CMK (cell line): Measurements from ENCODE around the gene CHKB.

Source experiments
- DNase-seq: peaks from one replicate; pipeline ENCODE4 v3.0.0-alpha.2; 2010; ENCODE audit warnings: low read depth

CHKB gene

DNA sequence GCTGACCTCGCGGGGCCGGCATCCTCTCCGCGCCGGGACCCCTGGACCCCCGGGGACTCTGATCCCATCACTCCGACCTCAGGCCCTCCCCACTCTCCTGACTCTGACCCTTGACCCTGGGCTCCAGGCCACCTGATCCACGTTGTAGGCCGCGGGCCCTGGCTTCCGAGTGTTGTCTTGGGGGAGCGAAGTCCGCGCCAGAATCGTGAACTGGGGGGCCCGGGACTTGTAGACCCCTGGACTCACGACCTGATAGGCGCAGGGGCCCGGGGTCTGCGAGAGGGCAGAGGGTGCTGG is 52.1 kb downstream of the CHKB start:
- no peak for DNase-seq

DNA sequence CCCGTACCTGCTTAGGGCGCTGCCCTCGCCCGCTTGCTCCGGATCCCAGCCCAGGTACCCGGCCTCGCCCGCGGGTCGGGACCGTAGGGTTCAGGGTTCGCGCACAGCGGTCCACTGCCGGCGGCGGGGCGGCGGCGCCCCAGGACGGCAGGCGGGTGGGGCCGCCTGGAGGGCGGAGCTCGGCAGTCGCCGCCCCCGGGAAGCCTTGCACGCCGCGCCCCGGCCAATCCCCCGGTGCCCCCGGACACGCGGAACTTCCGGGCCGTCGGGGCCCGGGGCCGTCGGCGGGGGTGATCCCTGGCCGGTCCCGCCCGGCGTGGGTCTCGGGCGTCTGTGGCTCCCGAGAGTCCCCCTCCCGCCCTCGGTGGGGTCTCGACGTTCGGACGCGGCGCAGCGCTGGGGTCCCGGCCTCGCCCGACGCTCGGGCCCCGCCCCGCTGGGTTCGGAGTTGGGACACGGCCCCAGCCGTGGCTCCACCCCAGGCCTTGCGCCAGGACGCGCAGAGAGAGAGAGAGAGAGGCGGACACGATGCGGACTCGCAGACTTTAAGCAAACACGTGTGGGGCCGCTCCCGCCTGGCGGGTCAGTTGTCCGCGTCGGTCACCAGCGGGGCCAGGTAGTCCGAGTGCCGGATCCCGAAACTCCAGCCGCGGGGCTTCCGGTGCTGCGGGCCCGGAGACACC is 52.6 kb downstream of the CHKB start, which contains the start of gene TYMP:
Gene TYMP (minus strand): TSS at position 116 of the 683 bp plus-strand sequence. CDS start 303 bp downstream, outside the sequence.
- no peak for DNase-seq

DNA sequence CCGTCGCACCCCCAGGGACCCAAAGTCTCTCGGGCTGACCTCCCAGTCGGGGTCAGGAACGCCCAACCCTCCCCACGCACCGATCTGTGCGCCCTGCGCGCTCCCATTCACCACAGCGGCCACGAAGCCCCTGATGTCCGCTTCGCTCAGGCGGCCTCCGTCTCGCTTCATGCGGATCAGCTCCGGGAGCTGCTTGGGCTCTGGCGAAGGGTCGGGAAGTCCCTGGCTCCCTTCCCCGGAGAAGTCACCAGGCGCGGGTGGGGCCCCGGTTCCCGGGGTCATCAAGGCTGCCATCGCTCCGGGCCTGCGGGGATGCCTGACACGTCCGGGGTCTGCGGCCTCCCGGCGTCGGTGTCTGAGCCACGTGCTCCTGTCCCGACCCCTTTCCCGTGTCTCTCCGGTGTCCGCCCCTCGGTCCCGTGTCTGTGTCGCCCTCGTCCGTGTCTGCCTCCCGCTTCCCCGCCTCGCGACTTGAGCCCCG is 53.2 kb downstream of the CHKB start:
- no peak for DNase-seq
